Stimulated activated CD4-positive, alpha-beta T cell treated with anti-CD3 and anti-CD28 coated beads, TNF-alpha, amount 100 ng/mL, for 24 hours (primary cell): ENCODE results near the gene SUPT20H.

ENCODE experiments used
- DNase-seq, 3 experiments: peaks; one replicate each; pipeline ENCODE4 v3.0.0-alpha.2; 2020; ENCODE audit warnings: low read depth in 3 of 3

Gene SUPT20H

GRCh38 chr13:37058910-37059847 is at the start of gene SUPT20H:
Gene SUPT20H (minus strand): TSS chr13:37059688. CDS start chr13:37051490, 8,198 bp downstream.
- peak; percentile 91 to 94 (median 92) for DNase-seq

- DNase-seq = no peak
These were observed 49.7 kb upstream of the SUPT20H start for GRCh38 chr13:37109051-37109678.

- DNase-seq = no peak
These were observed 48.4 kb upstream of the SUPT20H start for GRCh38 chr13:37107868-37108267.

GRCh38 chr13:37107456-37107855 is 48.0 kb upstream of the SUPT20H start:
- DNase-seq = no peak

GRCh38 chr13:37106642-37107041 is 47.2 kb upstream of the SUPT20H start:
- no peak for DNase-seq

GRCh38 chr13:37105251-37105714 is 45.8 kb upstream of the SUPT20H start, which contains the start of gene CSNK1A1L:
Gene CSNK1A1L (minus strand): TSS chr13:37105664. CDS start chr13:37105256, 408 bp downstream.
- DNase-seq = no peak

GRCh38 chr13:37102896-37103295 is 43.4 kb upstream of the SUPT20H start:
- no peak for DNase-seq

GRCh38 chr13:37101201-37101600 is 41.7 kb upstream of the SUPT20H start:
- no peak for DNase-seq

GRCh38 chr13:37100731-37101130 is 41.2 kb upstream of the SUPT20H start:
- DNase-seq = no peak

- DNase-seq = no peak
These were observed 37.6 kb upstream of the SUPT20H start for GRCh38 chr13:37097076-37097475.

GRCh38 chr13:37094840-37095239 is 35.4 kb upstream of the SUPT20H start:
- no peak for DNase-seq

- no peak for DNase-seq
These were observed 34.6 kb upstream of the SUPT20H start for GRCh38 chr13:37094099-37094498.

- no peak for DNase-seq
These were observed 32.3 kb upstream of the SUPT20H start for GRCh38 chr13:37091835-37092234.

- DNase-seq = no peak
These were observed 31.4 kb upstream of the SUPT20H start for GRCh38 chr13:37090912-37091311.

GRCh38 chr13:37089495-37089894 is 30.0 kb upstream of the SUPT20H start:
- DNase-seq = no peak

GRCh38 chr13:37087486-37087885 is 28.0 kb upstream of the SUPT20H start:
- DNase-seq = no peak

- no peak for DNase-seq
These were observed 26.1 kb upstream of the SUPT20H start for GRCh38 chr13:37085606-37086005.

- no peak for DNase-seq
These were observed 17.3 kb upstream of the SUPT20H start for GRCh38 chr13:37076818-37077217.

- no peak for DNase-seq
These were observed 15.7 kb upstream of the SUPT20H start for GRCh38 chr13:37075164-37075563.

- no peak for DNase-seq
These were observed 15.2 kb upstream of the SUPT20H start for GRCh38 chr13:37074703-37075102.

GRCh38 chr13:37072024-37072423 is 12.5 kb upstream of the SUPT20H start:
- no peak for DNase-seq

- no peak for DNase-seq
These were observed 11.5 kb upstream of the SUPT20H start for GRCh38 chr13:37070956-37071355.
